IPS-NIHi7 (cell line): Measurements from ENCODE around the gene IL17B.
A peak's percentile ranks its signal among the peaks of the same experiment; 100 is the strongest.
"Not testable (repeated sequence)": the region's sequence is repeated elsewhere in the genome, so short reads cannot be mapped to it uniquely, and the experiment has no call there.

Experiments
- DNase-seq: peaks from one replicate; pipeline ENCODE4 v3.0.0; 2012; ENCODE audit warnings: mixed read lengths; ENCODE audit errors: extremely low spot score

The IL17B gene

GRCh38 chr5:149400304-149400703 is 21.2 kb upstream of the IL17B start:
- no peak for DNase-seq

GRCh38 chr5:149399775-149400174 is 20.7 kb upstream of the IL17B start:
- DNase-seq, result no peak

- DNase-seq, result not testable (repeated sequence)
Measured at GRCh38 chr5:149398747-149399266, 19.7 kb upstream of the IL17B start.

GRCh38 chr5:149397530-149397929 is 18.4 kb upstream of the IL17B start:
- DNase-seq, result no peak

GRCh38 chr5:149394996-149395395 is 15.9 kb upstream of the IL17B start:
- DNase-seq, result not testable (repeated sequence)

GRCh38 chr5:149392718-149393117 is 13.6 kb upstream of the IL17B start:
- no peak for DNase-seq

GRCh38 chr5:149391524-149391923 is 12.4 kb upstream of the IL17B start:
- no peak for DNase-seq

GRCh38 chr5:149391076-149391475 is 12.0 kb upstream of the IL17B start:
- DNase-seq, result not testable (repeated sequence)

- DNase-seq, result no peak
Measured at GRCh38 chr5:149389552-149390495, 10.7 kb upstream of the IL17B start.

- no peak for DNase-seq
Measured at GRCh38 chr5:149388498-149389190, 9.6 kb upstream of the IL17B start.

- no peak for DNase-seq
Measured at GRCh38 chr5:149387982-149388381, 8.9 kb upstream of the IL17B start.

GRCh38 chr5:149387081-149387631 is 8.1 kb upstream of the IL17B start:
- no peak for DNase-seq

GRCh38 chr5:149386166-149386565 is 7.1 kb upstream of the IL17B start:
- no peak for DNase-seq

- DNase-seq, result no peak
Measured at GRCh38 chr5:149383399-149383798, 4.3 kb upstream of the IL17B start.

- DNase-seq, result no peak
Measured at GRCh38 chr5:149382517-149383220, 3.6 kb upstream of the IL17B start.

GRCh38 chr5:149381986-149382338 is 2.9 kb upstream of the IL17B start:
- DNase-seq, result peak; percentile 90

GRCh38 chr5:149381261-149381985 is 2.3 kb upstream of the IL17B start:
- no peak for DNase-seq

- DNase-seq, result no peak
Measured at GRCh38 chr5:149380466-149381121, 1.5 kb upstream of the IL17B start.

- no peak for DNase-seq
Measured at GRCh38 chr5:149379818-149380374, 804 bp upstream of the IL17B start.

- DNase-seq, result no peak
Measured at GRCh38 chr5:149378241-149378820, 761 bp downstream of the IL17B start.
